Left lung (tissue), 10 donors: ENCODE measurements around the gene ERBB4. TPM values are rescaled to one million over a fixed set of nuclear protein-coding genes. Genes with fewer than 3 reads are reported as not detected.

Experiments used
- ATAC-seq: fragments of 200-7000 bp; cut with Tn5 transposase; one replicate; pipeline ENCODE4 v1.9.1; 2020; ENCODE audit warnings: moderate library complexity
- DNase-seq, 4 donors: peaks; one replicate each; pipeline ENCODE4 v3.0.0-alpha.2; 2013 to 2020
- H3K27ac ChIP-seq, 2 donors: fragments of 200-600 bp; sonication (generic) in 1 of 2; one replicate each; pipeline versions ENCODE4 v1.5.0 to v1.8.0; 2020 to 2021
- H3K27me3 ChIP-seq, 2 donors: fragments of 200-600 bp; sonication (generic) in 1 of 2; one replicate each; pipeline versions ENCODE4 v1.5.0 to v1.8.0; 2020 to 2021
- H3K36me3 ChIP-seq, 2 donors: fragments of 200-600 bp; sonication (generic) in 1 of 2; one replicate each; pipeline versions ENCODE4 v1.5.0 to v1.8.0; 2020 to 2021
- H3K4me1 ChIP-seq, 2 donors: fragments of 200-600 bp; one replicate each; pipeline ENCODE4 v1.8.0; 2021
- H3K4me3 ChIP-seq, 2 donors: fragments of 200-600 bp; sonication (generic) in 1 of 2; one replicate each; pipeline versions ENCODE4 v1.5.0 to v1.8.0; 2020 to 2021; ENCODE audit warnings: mild to moderate bottlenecking in 1 of 2
- H3K9me3 ChIP-seq, 2 donors: fragments of 200-600 bp; sonication (generic) in 1 of 2; one replicate each; pipeline versions ENCODE4 v1.5.0 to v1.8.0; 2020 to 2021
- CTCF ChIP-seq, 2 donors: fragments of 200-600 bp; sonication (generic) in 1 of 2; IDR thresholded peaks; one replicate each; pipeline versions ENCODE4 v1.5.0 to v1.8.0; 2021; ENCODE audit warnings: antibody characterized with exemption in 2 of 2
- intact Hi-C, 2 donors: fragments of 100-400 bp; cut with DNase I; formaldehyde crosslinking; loops; one replicate each; pipeline versions ENCODE4 v1.11.2 to v1.14.2; 2022
- polyA plus RNA-seq, 6 donors: library from polyadenylated mRNA; unstranded; fragments of 120-200 nt; gene quantifications; one replicate each; pipeline ENCODE4 v1.2.1, GENCODE V29; 2013; ENCODE audit not compliant: insufficient read length in 6 of 6
- total RNA-seq, 2 donors: library from RNA; stranded (reverse); fragmentation: NEBNext Ultra II Directional; extraction: Animal tissue kit (Norgen Biotek cat#: 25700); gene quantifications; one replicate each; pipeline ENCODE4 v1.2.1, GENCODE V29; 2021
- donor health status: DM: no; HTN: yes; CAD: no.
- donor health status: DM: no; HTN: no; CAD: no.

The ERBB4 gene
- total and polyA plus RNA-seq, 8 donors, result 0.89 to 16.0 (median 1.4) TPM

- Histone ChIP-seq H3K27ac (no peak overlapping the region), H3K27me3 (no peaks in the 10 kb centered on the region), H3K9me3 (no peaks in the 10 kb centered on the region), H3K4me3 (no peak overlapping the region), H3K4me1 (no peaks in the 10 kb centered on the region), H3K36me3 (no peaks in the 10 kb centered on the region)
- intact Hi-C loops, result no loop called here
- TF ChIP-seq CTCF (IDR thresholded peaks at IDR 0.05), result no peak
- no peak for ATAC-seq
- no peak for DNase-seq
Observed at GRCh38 chr2:212314680-212315079, 223.9 kb downstream of the ERBB4 start.

- intact Hi-C loops, result no loop called here
- H3K4me3 ChIP-seq, result no peak overlapping the region
- TF ChIP-seq CTCF (IDR thresholded peaks at IDR 0.05), result no peak
- DNase-seq, result no peak
- H3K4me1 ChIP-seq, result no peaks in the 10 kb centered on the region
- no peaks in the 10 kb centered on the region for H3K9me3 ChIP-seq
- no peaks in the 10 kb centered on the region for H3K36me3 ChIP-seq
- no peak overlapping the region for H3K27ac ChIP-seq
- H3K27me3 ChIP-seq, result no peaks in the 10 kb centered on the region
- no peak for ATAC-seq
Observed at GRCh38 chr2:212311807-212312404, 226.7 kb downstream of the ERBB4 start.

GRCh38 chr2:212299943-212300342 is 238.7 kb downstream of the ERBB4 start:
- intact Hi-C loops, result no loop called here
- H3K36me3 ChIP-seq, result no peaks in the 10 kb centered on the region
- TF ChIP-seq CTCF (IDR thresholded peaks at IDR 0.05), result no peak

GRCh38 chr2:212299333-212299732 is 239.3 kb downstream of the ERBB4 start:
- H3K4me1 ChIP-seq, result no peaks in the 10 kb centered on the region
- H3K36me3 ChIP-seq, result no peaks in the 10 kb centered on the region
- no peak for DNase-seq
- TF ChIP-seq CTCF (IDR thresholded peaks at IDR 0.05), result no peak
- no peak overlapping the region for H3K4me3 ChIP-seq
- no peaks in the 10 kb centered on the region for H3K9me3 ChIP-seq
- no peak overlapping the region for H3K27ac ChIP-seq
- intact Hi-C loops, result no loop called here
- H3K27me3 ChIP-seq, result no peaks in the 10 kb centered on the region
- ATAC-seq, result no peak

More at GRCh38 chr2:212299943-212300342, 238.7 kb downstream of the ERBB4 start:
- no peaks in the 10 kb centered on the region for H3K4me1 ChIP-seq
- H3K4me3 ChIP-seq, result no peak overlapping the region
- no peak for DNase-seq
- H3K27me3 ChIP-seq, result no peaks in the 10 kb centered on the region
- no peak for ATAC-seq
- H3K9me3 ChIP-seq, result no peaks in the 10 kb centered on the region
- H3K27ac ChIP-seq, result no peak overlapping the region

- H3K27me3 ChIP-seq, result no peaks in the 10 kb centered on the region
Observed at GRCh38 chr2:212295571-212295970, 243.0 kb downstream of the ERBB4 start.

More at GRCh38 chr2:212295571-212295970, 243.0 kb downstream of the ERBB4 start:
- H3K27ac ChIP-seq, result no peak overlapping the region
- DNase-seq, result no peak
- no peak for ATAC-seq
- intact Hi-C loops, result no loop called here
- no peaks in the 10 kb centered on the region for H3K36me3 ChIP-seq
- no peaks in the 10 kb centered on the region for H3K4me1 ChIP-seq
- H3K9me3 ChIP-seq, result no peaks in the 10 kb centered on the region
- H3K4me3 ChIP-seq, result no peak overlapping the region
- TF ChIP-seq CTCF (IDR thresholded peaks at IDR 0.05), result no peak
